OCI-LY1 (cell line): ENCODE results near the gene CCNL2.

Experiments
- H2AFZ ChIP-seq: fragments of 200-600 bp; sonication (generic), shearing (Covaris generic); 2 replicates; pipeline ENCODE4 v1.6.0; 2014; ENCODE audit warnings: antibody characterized with exemption, mild to moderate bottlenecking, low read length
- H3F3A ChIP-seq: fragments of 200-600 bp; sonication (generic), shearing (Covaris generic); 2 replicates; pipeline ENCODE4 v1.6.0; 2014; ENCODE audit warnings: mild to moderate bottlenecking, antibody characterized with exemption, low read length, moderate library complexity; ENCODE audit not compliant: insufficient read depth
- H3K27ac ChIP-seq: fragments of 200-600 bp; sonication (generic); 2 replicates; pipeline ENCODE4 v1.5.1; 2014; ENCODE audit warnings: low read length, mixed run types, mild to moderate bottlenecking, low read depth; ENCODE audit not compliant: poor library complexity, severe bottlenecking
- H3K27me3 ChIP-seq: fragments of 200-600 bp; sonication (generic); 2 replicates; pipeline ENCODE4 v1.6.0; 2014; ENCODE audit warnings: antibody characterized with exemption, mild to moderate bottlenecking, low read length, moderate library complexity; ENCODE audit not compliant: insufficient read depth
- H3K36me3 ChIP-seq: fragments of 200-600 bp; sonication (generic); 2 replicates; pipeline ENCODE4 v1.6.1; 2014; ENCODE audit warnings: mild to moderate bottlenecking, antibody characterized with exemption, low read length, moderate library complexity, mixed read lengths; ENCODE audit not compliant: insufficient read depth
- H3K4me1 ChIP-seq: fragments of 200-600 bp; sonication (generic); 2 replicates; pipeline ENCODE4 v1.5.1; 2014; ENCODE audit warnings: mild to moderate bottlenecking, low read length, moderate library complexity; ENCODE audit not compliant: insufficient read depth, severe bottlenecking
- H3K4me2 ChIP-seq: fragments of 200-600 bp; sonication (generic), shearing (Covaris generic); 2 replicates; pipeline ENCODE4 v1.6.1; 2014; ENCODE audit warnings: low read length
- H3K4me3 ChIP-seq: fragments of 200-600 bp; sonication (generic); 2 replicates; pipeline ENCODE4 v1.5.1; 2014; ENCODE audit warnings: low read length, low read depth, mild to moderate bottlenecking, mixed read lengths; ENCODE audit not compliant: poor library complexity, severe bottlenecking
- H3K79me2 ChIP-seq: fragments of 200-600 bp; shearing (Covaris generic); 2 replicates; pipeline ENCODE4 v1.6.1; 2016; ENCODE audit warnings: mixed run types, low read length, mixed read lengths; ENCODE audit not compliant: insufficient read depth
- H3K9ac ChIP-seq: fragments of 200-600 bp; sonication (generic), shearing (Covaris generic); 2 replicates; pipeline ENCODE4 v1.6.1; 2014; ENCODE audit warnings: mild to moderate bottlenecking, low read length, mixed read lengths
- H3K9me2 ChIP-seq: fragments of 200-600 bp; sonication (generic), shearing (Covaris generic); 2 replicates; pipeline ENCODE4 v1.6.1; 2014; ENCODE audit warnings: low read depth, mild to moderate bottlenecking, low read length, mixed read lengths
- H3K9me3 ChIP-seq: fragments of 200-600 bp; shearing (Covaris generic); 2 replicates; pipeline ENCODE4 v1.6.1; 2014; ENCODE audit warnings: low read length, mixed read lengths
- H4K20me1 ChIP-seq: fragments of 200-600 bp; sonication (generic), shearing (Covaris generic); 2 replicates; pipeline ENCODE4 v1.6.0; 2016; ENCODE audit warnings: mild to moderate bottlenecking, low read length; ENCODE audit not compliant: insufficient read depth
- EZH2 ChIP-seq: fragments of 200-600 bp; sonication (generic), shearing (Covaris generic); IDR thresholded peaks from 2 replicates; pipeline ENCODE4 v1.8.0; 2017; ENCODE audit warnings: borderline replicate concordance, mixed run types, mild to moderate bottlenecking, antibody characterized with exemption, low read length, moderate library complexity, mixed read lengths
- TF ChIP-seq, protein P1 (sequence below): fragments of 200-600 bp; sonication (generic), shearing (Covaris generic); IDR thresholded peaks from 2 replicates; pipeline ENCODE4 v1.5.1; 2017; ENCODE audit warnings: mild to moderate bottlenecking, antibody characterized with exemption, low read length, moderate library complexity, mixed read lengths

CCNL2 gene

DNA sequence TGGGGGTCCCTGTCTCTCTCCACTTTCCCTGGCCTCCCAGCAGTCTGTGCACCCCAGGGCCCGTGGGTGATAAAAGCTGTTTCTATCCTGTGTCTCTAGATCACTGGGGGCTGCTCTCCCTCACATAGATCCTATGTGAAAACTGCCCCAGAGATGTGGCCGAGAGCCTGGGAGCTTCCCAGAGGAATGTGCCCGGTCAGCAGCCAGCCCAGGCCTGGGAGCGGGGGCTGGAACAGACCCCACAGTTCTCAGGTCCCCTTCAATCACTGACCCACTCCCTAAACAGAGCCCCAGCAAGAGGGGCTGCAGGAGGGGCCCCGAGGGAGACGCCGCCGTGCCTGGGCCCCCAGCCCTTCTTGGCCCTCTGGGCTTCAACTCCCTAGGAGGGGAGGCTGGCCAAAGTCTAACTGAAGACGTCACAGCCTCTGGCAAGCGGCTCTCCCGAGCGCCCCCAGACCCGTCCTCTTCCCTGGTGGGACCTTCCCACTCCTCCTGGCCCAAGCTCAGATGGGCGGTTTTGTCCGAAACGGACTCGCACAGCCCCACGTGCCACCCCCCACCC lies 41.2 kb downstream of the CCNL2 start:
- Histone ChIP-seq H3K4me1 (peaks cover 6% of the 10 kb centered on the region), H2AFZ (no peak overlapping the region), H3K9ac (no peak overlapping the region), H3K27ac (no peak overlapping the region), H4K20me1 (no peaks in the 10 kb centered on the region), H3F3A (no peaks in the 10 kb centered on the region), H3K4me3 (no peak overlapping the region), H3K79me2 (no peaks in the 10 kb centered on the region), H3K9me2 (no peaks in the 10 kb centered on the region), H3K4me2 (0 out of 2 replicates have a peak overlapping the region, but pooled peaks have one; percentile 23), H3K27me3 (peaks cover 7% of the 10 kb centered on the region; the same call in 1 of the 2 replicates), H3K9me3 (no peaks in the 10 kb centered on the region), H3K36me3 (no peaks in the 10 kb centered on the region)
- TF ChIP-seq, protein P1, sequence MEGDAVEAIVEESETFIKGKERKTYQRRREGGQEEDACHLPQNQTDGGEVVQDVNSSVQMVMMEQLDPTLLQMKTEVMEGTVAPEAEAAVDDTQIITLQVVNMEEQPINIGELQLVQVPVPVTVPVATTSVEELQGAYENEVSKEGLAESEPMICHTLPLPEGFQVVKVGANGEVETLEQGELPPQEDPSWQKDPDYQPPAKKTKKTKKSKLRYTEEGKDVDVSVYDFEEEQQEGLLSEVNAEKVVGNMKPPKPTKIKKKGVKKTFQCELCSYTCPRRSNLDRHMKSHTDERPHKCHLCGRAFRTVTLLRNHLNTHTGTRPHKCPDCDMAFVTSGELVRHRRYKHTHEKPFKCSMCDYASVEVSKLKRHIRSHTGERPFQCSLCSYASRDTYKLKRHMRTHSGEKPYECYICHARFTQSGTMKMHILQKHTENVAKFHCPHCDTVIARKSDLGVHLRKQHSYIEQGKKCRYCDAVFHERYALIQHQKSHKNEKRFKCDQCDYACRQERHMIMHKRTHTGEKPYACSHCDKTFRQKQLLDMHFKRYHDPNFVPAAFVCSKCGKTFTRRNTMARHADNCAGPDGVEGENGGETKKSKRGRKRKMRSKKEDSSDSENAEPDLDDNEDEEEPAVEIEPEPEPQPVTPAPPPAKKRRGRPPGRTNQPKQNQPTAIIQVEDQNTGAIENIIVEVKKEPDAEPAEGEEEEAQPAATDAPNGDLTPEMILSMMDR = no peak
- TF ChIP-seq EZH2 = no peak

GRCh38 chr1:1356796-1357401 lies 42.2 kb downstream of the CCNL2 start:
- H3K9ac ChIP-seq = no peak overlapping the region
- no peaks in the 10 kb centered on the region for H3K79me2 ChIP-seq
- no peak overlapping the region for H3K4me3 ChIP-seq
- H3K27me3 ChIP-seq = peaks cover 13% of the 10 kb centered on the region; the same call in 1 of the 2 replicates
- TF ChIP-seq EZH2 = no peak
- TF ChIP-seq, protein P1 = no peak
- H3K27ac ChIP-seq = no peak overlapping the region
- H3K9me2 ChIP-seq = no peaks in the 10 kb centered on the region
- no peaks in the 10 kb centered on the region; the same call in 1 of the 2 replicates for H3F3A ChIP-seq
- H2AFZ ChIP-seq = no peak overlapping the region
- no peak overlapping the region for H3K4me2 ChIP-seq
- H4K20me1 ChIP-seq = no peaks in the 10 kb centered on the region
- no peaks in the 10 kb centered on the region for H3K36me3 ChIP-seq
- H3K4me1 ChIP-seq = peaks cover 6% of the 10 kb centered on the region
- H3K9me3 ChIP-seq = no peaks in the 10 kb centered on the region

DNA sequence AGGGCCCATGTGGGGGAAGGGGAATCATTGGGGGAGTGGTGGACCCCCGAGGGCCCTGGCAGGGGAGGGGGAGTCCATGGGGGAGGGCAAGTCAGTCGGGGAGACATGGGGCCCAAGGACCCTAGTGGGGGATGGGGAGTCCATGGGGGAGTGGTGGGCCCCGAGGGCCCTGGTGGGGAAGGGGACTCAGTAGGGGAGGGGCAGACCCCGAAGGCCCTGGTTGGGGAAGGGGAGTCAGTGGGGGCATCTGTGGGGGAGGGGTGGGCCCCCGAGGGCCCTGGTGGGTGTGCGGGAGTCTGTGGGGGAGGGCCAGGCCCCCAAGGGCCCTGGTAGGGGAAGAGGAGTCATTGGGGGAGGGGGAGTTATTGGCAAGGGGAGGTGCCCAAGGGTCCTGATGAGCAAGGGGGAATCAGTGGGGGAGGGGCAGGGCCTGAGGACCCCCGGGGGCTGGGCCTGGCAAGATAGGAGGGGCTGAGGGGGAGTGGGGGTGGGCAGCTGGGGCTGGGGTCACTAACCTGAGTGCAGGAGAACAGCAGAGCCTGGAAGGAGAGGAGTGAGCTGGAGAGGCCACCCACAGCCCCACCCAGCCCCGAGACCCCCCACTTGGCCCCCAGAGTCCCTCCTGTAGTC lies 42.9 kb downstream of the CCNL2 start:
- H3F3A ChIP-seq = no peaks in the 10 kb centered on the region; the same call in 1 of the 2 replicates
- H2AFZ ChIP-seq = no peak overlapping the region
- H3K36me3 ChIP-seq = no peaks in the 10 kb centered on the region
- H3K27me3 ChIP-seq = peaks cover 13% of the 10 kb centered on the region; the same call in 1 of the 2 replicates
- TF ChIP-seq, protein P1 = no peak
- TF ChIP-seq EZH2 = no peak
- no peak overlapping the region for H3K4me2 ChIP-seq
- no peaks in the 10 kb centered on the region for H4K20me1 ChIP-seq
- H3K9me2 ChIP-seq = no peaks in the 10 kb centered on the region
- no peak overlapping the region for H3K9ac ChIP-seq
- peaks cover 6% of the 10 kb centered on the region for H3K4me1 ChIP-seq
- no peak overlapping the region for H3K4me3 ChIP-seq
- no peak overlapping the region for H3K27ac ChIP-seq
- H3K9me3 ChIP-seq = no peaks in the 10 kb centered on the region
- no peaks in the 10 kb centered on the region for H3K79me2 ChIP-seq
